ENCODE measurements around the gene RNF220. TPM values are rescaled to one million over a fixed set of nuclear protein-coding genes. Genes with fewer than 3 reads are reported as not detected.

Gene RNF220
- total and polyA plus RNA-seq, 2 experiments from 2014 or later, result 77.2 to 117 TPM

GRCh38 chr1:44653107-44653964 is 248.3 kb downstream of the RNF220 start:
- no peak overlapping the region for H3K27ac ChIP-seq
- WGBS (ENCODE audit: low lambda C conversion rate, missing lambda C conversion rate), result 58% methylated on average over 11 of the region's 11 CpGs
- no peaks in the 10 kb centered on the region for H4K20me1 ChIP-seq (ENCODE audit: insufficient read depth, poor library complexity, severe bottlenecking)
- H3K79me2 ChIP-seq, result no peaks in the 10 kb centered on the region
- no peaks in the 10 kb centered on the region for H3K36me3 ChIP-seq (replicated peaks; ENCODE audit: insufficient read depth, low read depth)
- no peaks in the 10 kb centered on the region for H3K9me3 ChIP-seq (ENCODE audit: low read depth)
- H3K4me2 ChIP-seq, result no peak overlapping the region
- no peak overlapping the region for H3K4me3 ChIP-seq
- no peak for DNase-seq (ENCODE audit: low spot score)
- no peak for TF ChIP-seq EZH2phosphoT487 (IDR thresholded peaks at IDR 0.05; ENCODE audit: low read depth, severe bottlenecking, unreplicated experiment)
- TF ChIP-seq CTCF (IDR thresholded peaks at IDR 0.05; ENCODE audit: poor library complexity), result no peak
- no peak for TF ChIP-seq EZH2 (IDR thresholded peaks at IDR 0.05; ENCODE audit: borderline replicate concordance)
- H2AFZ ChIP-seq, result no peak overlapping the region
- peaks cover 5% of the 10 kb centered on the region for H3K4me1 ChIP-seq (ENCODE audit: insufficient read depth)
- H3K27me3 ChIP-seq, result no peaks in the 10 kb centered on the region
- H3K9me2 ChIP-seq (replicated peaks; ENCODE audit: insufficient read depth), result no peaks in the 10 kb centered on the region

- 93% methylated on average over 35 of the region's 35 CpGs for WGBS (ENCODE audit: low lambda C conversion rate, missing lambda C conversion rate)
- Histone ChIP-seq H4K20me1 (ENCODE audit: insufficient read depth, poor library complexity, severe bottlenecking) (no peaks in the 10 kb centered on the region), H3K9me2 (replicated peaks; ENCODE audit: insufficient read depth) (no peaks in the 10 kb centered on the region), H3K27me3 (no peaks in the 10 kb centered on the region), H3K27ac (no peak overlapping the region), H3K9me3 (ENCODE audit: low read depth) (no peaks in the 10 kb centered on the region), H3K4me2 (no peak overlapping the region), H3K79me2 (no peaks in the 10 kb centered on the region), H3K4me1 (ENCODE audit: insufficient read depth) (peaks cover 4% of the 10 kb centered on the region), H3K36me3 (replicated peaks; ENCODE audit: insufficient read depth, low read depth) (no peaks in the 10 kb centered on the region), H2AFZ (no peak overlapping the region), H3K4me3 (no peak overlapping the region)
- no peak for DNase-seq (ENCODE audit: low spot score)
- no peak for TF ChIP-seq EZH2 (IDR thresholded peaks at IDR 0.05; ENCODE audit: borderline replicate concordance)
- no peak for TF ChIP-seq EZH2phosphoT487 (IDR thresholded peaks at IDR 0.05; ENCODE audit: low read depth, severe bottlenecking, unreplicated experiment)
- TF ChIP-seq CTCF (IDR thresholded peaks at IDR 0.05; ENCODE audit: poor library complexity), result no peak
These were observed 249.6 kb downstream of the RNF220 start for GRCh38 chr1:44654621-44655187.

- Histone ChIP-seq H3K79me2 (no peaks in the 10 kb centered on the region), H3K36me3 (replicated peaks; ENCODE audit: insufficient read depth, low read depth) (no peaks in the 10 kb centered on the region)
- WGBS (ENCODE audit: low lambda C conversion rate, missing lambda C conversion rate), result 64% methylated on average over 5 of the region's 5 CpGs
These were observed 250.6 kb downstream of the RNF220 start for GRCh38 chr1:44655609-44656008.

More at GRCh38 chr1:44655609-44656008, 250.6 kb downstream of the RNF220 start:
- Histone ChIP-seq H3K9me2 (replicated peaks; ENCODE audit: insufficient read depth) (no peaks in the 10 kb centered on the region), H3K4me2 (no peak overlapping the region), H4K20me1 (ENCODE audit: insufficient read depth, poor library complexity, severe bottlenecking) (no peaks in the 10 kb centered on the region), H3K9me3 (ENCODE audit: low read depth) (no peaks in the 10 kb centered on the region), H3K27ac (no peak overlapping the region), H3K4me3 (no peak overlapping the region), H3K4me1 (ENCODE audit: insufficient read depth) (peaks cover 5% of the 10 kb centered on the region), H2AFZ (no peak overlapping the region), H3K27me3 (no peaks in the 10 kb centered on the region)
- no peak for DNase-seq (ENCODE audit: low spot score)
- TF ChIP-seq CTCF (IDR thresholded peaks at IDR 0.05; ENCODE audit: poor library complexity), result peak; percentile 53
- TF ChIP-seq EZH2phosphoT487 (IDR thresholded peaks at IDR 0.05; ENCODE audit: low read depth, severe bottlenecking, unreplicated experiment), result no peak
- TF ChIP-seq EZH2 (IDR thresholded peaks at IDR 0.05; ENCODE audit: borderline replicate concordance), result no peak
